HT1080 (cell line): Measurements from ENCODE around the gene THBS1. TPM values are rescaled to one million over a fixed set of nuclear protein-coding genes. Genes with fewer than 3 reads are reported as not detected.

ENCODE experiments used
- DNase-seq: peaks from one replicate; pipeline ENCODE4 v3.0.0-alpha.2; 2015; ENCODE audit warnings: low read depth
- total RNA-seq: library from RNA; depleted of rRNA; stranded (reverse); fragments of >200 nt; shearing (Covaris generic); gene quantifications from 2 replicates; pipeline ENCODE4 v1.2.3, GENCODE V29; 2014

The THBS1 gene
- total RNA-seq, 1 experiment from 2014 or later: 262 TPM

GRCh38 chr15:39587731-39588530, 7.1 kb downstream of the THBS1 start:
- no peak for DNase-seq

- DNase-seq: no peak
Measured at GRCh38 chr15:39588531-39589192, 7.8 kb downstream of the THBS1 start.

- DNase-seq: no peak
Measured at GRCh38 chr15:39589193-39589814, 8.4 kb downstream of the THBS1 start.

GRCh38 chr15:39589815-39590644, 9.2 kb downstream of the THBS1 start:
- DNase-seq: no peak

GRCh38 chr15:39591141-39591895, 10.4 kb downstream of the THBS1 start:
- no peak for DNase-seq

- DNase-seq: no peak
Measured at GRCh38 chr15:39591896-39592315, 11.0 kb downstream of the THBS1 start.

GRCh38 chr15:39592500-39592899, 11.6 kb downstream of the THBS1 start:
- no peak for DNase-seq

GRCh38 chr15:39593071-39593655, 12.3 kb downstream of the THBS1 start:
- no peak for DNase-seq

- DNase-seq: no peak
Measured at GRCh38 chr15:39593656-39594445, 13.0 kb downstream of the THBS1 start.

GRCh38 chr15:39594446-39595337, 13.8 kb downstream of the THBS1 start:
- no peak for DNase-seq

GRCh38 chr15:39595338-39596221, 14.7 kb downstream of the THBS1 start:
- no peak for DNase-seq

- no peak for DNase-seq
Measured at GRCh38 chr15:39596358-39597051, 15.6 kb downstream of the THBS1 start.

- DNase-seq: no peak
Measured at GRCh38 chr15:39597336-39597735, 16.5 kb downstream of the THBS1 start.

GRCh38 chr15:39597751-39598185, 16.9 kb downstream of the THBS1 start:
- no peak for DNase-seq

- no peak for DNase-seq
Measured at GRCh38 chr15:39598186-39598850, 17.4 kb downstream of the THBS1 start.
